Activated T-cell treated with anti-CD3 and anti-CD28 coated beads, Interleukin-2, amount 50 U/mL, for 72 hours (primary cell): ENCODE data around the gene CHURC1. TPM values are rescaled to one million over a fixed set of nuclear protein-coding genes. Genes with fewer than 3 reads are reported as not detected.

ENCODE experiments used
- ATAC-seq, 2 donors: fragments of 150-1000 bp; cut with Tn5 transposase; replicated peaks in 1 of 2; 2 replicates each; pipeline ENCODE4 v1.10.0; 2021; ENCODE audit warnings: moderate library complexity in 2 of 2, mild to moderate bottlenecking in 1 of 2
- DNase-seq, 2 donors: peaks; one replicate each; pipeline ENCODE4 v3.0.0; 2021 to 2022; ENCODE audit warnings: mixed read lengths in 1 of 2
- H3K27ac Mint-ChIP-seq: one replicate; pipeline ENCODE4 v1.8.0; 2022; ENCODE audit warnings: mild to moderate bottlenecking, moderate library complexity, mixed read lengths
- H3K27me3 Mint-ChIP-seq: one replicate; pipeline ENCODE4 v1.8.0; 2022; ENCODE audit warnings: low read depth, mixed read lengths
- H3K36me3 Mint-ChIP-seq, 2 donors: one replicate each; pipeline ENCODE4 v1.8.0; 2022; ENCODE audit warnings: mixed read lengths in 2 of 2, mild to moderate bottlenecking in 1 of 2; ENCODE audit not compliant: insufficient read depth in 2 of 2
- H3K4me1 Mint-ChIP-seq: one replicate; pipeline ENCODE4 v1.8.0; 2022; ENCODE audit warnings: low read depth, mixed read lengths
- H3K4me3 Mint-ChIP-seq, 2 donors: one replicate each; pipeline ENCODE4 v1.8.0; 2022; ENCODE audit warnings: mild to moderate bottlenecking in 2 of 2, mixed read lengths in 2 of 2, moderate library complexity in 2 of 2
- H3K9me3 Mint-ChIP-seq, 2 donors: one replicate each; pipeline ENCODE4 v1.8.0; 2022; ENCODE audit warnings: mixed read lengths in 2 of 2
- total RNA-seq, 2 donors: library from RNA; stranded (reverse); gene quantifications; one replicate each; pipeline ENCODE4 v1.2.3, GENCODE V29; 2022

The CHURC1 gene
- total RNA-seq, 2 donors from 2014 or later = 36.5 to 38.1 TPM

DNA sequence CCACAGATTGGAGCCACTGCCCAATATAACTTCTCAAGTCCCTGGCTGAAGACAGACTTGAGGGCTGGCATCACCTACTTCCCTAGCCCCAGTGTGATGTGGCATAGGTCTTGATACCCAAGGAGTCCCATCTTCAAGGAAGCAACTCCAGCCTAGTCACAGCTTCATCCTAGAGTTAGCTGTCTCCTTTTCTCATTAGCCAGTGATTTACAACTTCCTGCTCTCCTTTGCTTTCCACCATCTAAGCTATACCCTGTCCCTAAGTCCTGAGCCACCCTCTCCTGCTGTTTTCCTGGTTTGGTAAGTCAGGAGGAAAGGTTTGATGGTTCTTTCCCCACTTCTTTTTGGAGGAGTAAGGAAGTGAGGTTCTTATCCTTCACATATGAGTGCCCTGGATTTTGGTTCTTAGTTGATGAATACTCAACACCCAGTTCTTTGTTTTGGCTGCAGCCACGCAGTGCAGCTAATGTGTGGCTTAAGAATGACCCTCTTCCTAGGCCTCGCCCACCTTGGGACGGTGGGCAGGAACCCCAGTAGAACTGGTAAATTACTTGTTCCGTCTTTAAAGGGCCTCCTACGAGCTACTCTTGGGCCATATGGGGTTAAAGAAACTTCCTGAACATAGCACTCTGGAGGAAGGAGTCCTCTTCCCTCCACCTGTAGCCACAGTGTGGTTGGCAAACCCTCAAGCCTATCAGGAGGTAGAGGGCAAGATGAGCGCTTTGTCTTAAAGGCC, 32.2 kb downstream of the CHURC1 start:
- Mint-ChIP-seq H3K9me3 (no peaks in the 10 kb centered on the region), H3K27ac (no peak overlapping the region)

GRCh38 chr14:64947710-64948611, 33.7 kb downstream of the CHURC1 start:
- H3K27me3 Mint-ChIP-seq = no peaks in the 10 kb centered on the region
- ATAC-seq (no peak), DNase-seq (no peak)
- peaks cover 30% of the 10 kb centered on the region for H3K4me1 Mint-ChIP-seq
- no peak overlapping the region for H3K27ac Mint-ChIP-seq
- no peak overlapping the region for H3K4me3 Mint-ChIP-seq
- no peaks in the 10 kb centered on the region for H3K36me3 Mint-ChIP-seq
- no peaks in the 10 kb centered on the region for H3K9me3 Mint-ChIP-seq

More for the DNA sequence above, 32.2 kb downstream of the CHURC1 start:
- DNase-seq (no peak), ATAC-seq (no peak)
- Mint-ChIP-seq H3K36me3 (no peaks in the 10 kb centered on the region), H3K27me3 (no peaks in the 10 kb centered on the region), H3K4me3 (no peak overlapping the region), H3K4me1 (peaks cover 24% of the 10 kb centered on the region)

GRCh38 chr14:64948612-64949210, 34.5 kb downstream of the CHURC1 start:
- Mint-ChIP-seq H3K36me3 (no peaks in the 10 kb centered on the region), H3K9me3 (no peaks in the 10 kb centered on the region), H3K4me1 (peaks cover 27% of the 10 kb centered on the region), H3K27me3 (no peaks in the 10 kb centered on the region), H3K27ac (no peak overlapping the region), H3K4me3 (no peak overlapping the region)
- no peak for DNase-seq
- no peak for ATAC-seq

GRCh38 chr14:64950889-64951288, 36.6 kb downstream of the CHURC1 start:
- Mint-ChIP-seq H3K9me3 (no peaks in the 10 kb centered on the region), H3K4me1 (peaks cover 21% of the 10 kb centered on the region), H3K27ac (no peak overlapping the region), H3K36me3 (no peaks in the 10 kb centered on the region), H3K27me3 (no peaks in the 10 kb centered on the region), H3K4me3 (no peak overlapping the region)
- ATAC-seq (no peak), DNase-seq (no peak)

DNA sequence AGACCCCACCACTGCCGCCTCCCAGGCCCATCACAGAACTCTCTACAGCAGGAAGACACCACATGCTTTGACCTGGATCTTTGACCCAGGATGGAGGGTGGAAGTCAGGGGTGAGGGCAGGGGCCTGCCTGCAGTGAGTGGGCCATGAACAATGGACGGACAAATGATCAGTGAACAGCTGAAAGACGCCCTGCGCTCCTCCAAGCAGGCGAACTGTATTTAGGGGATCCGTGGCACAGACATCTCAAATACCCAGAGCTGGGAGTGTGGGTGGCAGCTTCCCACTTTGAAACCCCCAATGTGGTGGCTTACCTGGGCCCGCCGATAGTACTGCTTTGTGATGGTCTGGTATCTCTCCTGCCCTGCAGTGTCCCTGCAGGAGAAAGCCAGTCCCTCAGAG, 37.0 kb downstream of the CHURC1 start:
- H3K4me3 Mint-ChIP-seq = no peak overlapping the region
- H3K27me3 Mint-ChIP-seq = no peaks in the 10 kb centered on the region
- no peaks in the 10 kb centered on the region for H3K36me3 Mint-ChIP-seq
- DNase-seq (no peak), ATAC-seq (no peak)
- no peak overlapping the region for H3K27ac Mint-ChIP-seq
- peaks cover 17% of the 10 kb centered on the region for H3K4me1 Mint-ChIP-seq
- no peaks in the 10 kb centered on the region for H3K9me3 Mint-ChIP-seq

DNA sequence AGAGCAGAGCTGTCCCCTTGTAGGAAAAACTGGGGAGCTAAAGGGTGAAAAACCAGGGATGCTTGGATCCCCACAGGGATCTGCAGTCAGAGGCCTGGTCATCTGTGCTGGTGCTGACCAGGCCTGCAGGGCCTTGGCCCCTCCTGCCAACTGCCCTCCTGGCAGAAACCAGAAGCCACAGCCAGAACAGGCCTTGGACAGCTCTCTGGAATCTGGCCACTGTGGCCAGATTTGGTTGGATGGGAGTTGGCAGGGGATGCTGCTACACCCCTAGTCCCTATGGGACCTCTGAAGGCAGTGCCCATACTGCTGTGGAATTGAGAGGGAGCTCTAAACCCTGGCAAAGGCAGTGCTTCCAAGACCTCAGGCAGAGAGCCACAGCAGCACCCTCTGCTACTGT, 37.5 kb downstream of the CHURC1 start:
- no peaks in the 10 kb centered on the region for H3K9me3 Mint-ChIP-seq
- ATAC-seq = peak in 1 of 2 donors; percentile 17
- no peak for DNase-seq
- no peak overlapping the region for H3K27ac Mint-ChIP-seq
- no peaks in the 10 kb centered on the region for H3K27me3 Mint-ChIP-seq
- no peak overlapping the region for H3K4me3 Mint-ChIP-seq
- H3K4me1 Mint-ChIP-seq = peaks cover 13% of the 10 kb centered on the region
- H3K36me3 Mint-ChIP-seq = no peaks in the 10 kb centered on the region

DNA sequence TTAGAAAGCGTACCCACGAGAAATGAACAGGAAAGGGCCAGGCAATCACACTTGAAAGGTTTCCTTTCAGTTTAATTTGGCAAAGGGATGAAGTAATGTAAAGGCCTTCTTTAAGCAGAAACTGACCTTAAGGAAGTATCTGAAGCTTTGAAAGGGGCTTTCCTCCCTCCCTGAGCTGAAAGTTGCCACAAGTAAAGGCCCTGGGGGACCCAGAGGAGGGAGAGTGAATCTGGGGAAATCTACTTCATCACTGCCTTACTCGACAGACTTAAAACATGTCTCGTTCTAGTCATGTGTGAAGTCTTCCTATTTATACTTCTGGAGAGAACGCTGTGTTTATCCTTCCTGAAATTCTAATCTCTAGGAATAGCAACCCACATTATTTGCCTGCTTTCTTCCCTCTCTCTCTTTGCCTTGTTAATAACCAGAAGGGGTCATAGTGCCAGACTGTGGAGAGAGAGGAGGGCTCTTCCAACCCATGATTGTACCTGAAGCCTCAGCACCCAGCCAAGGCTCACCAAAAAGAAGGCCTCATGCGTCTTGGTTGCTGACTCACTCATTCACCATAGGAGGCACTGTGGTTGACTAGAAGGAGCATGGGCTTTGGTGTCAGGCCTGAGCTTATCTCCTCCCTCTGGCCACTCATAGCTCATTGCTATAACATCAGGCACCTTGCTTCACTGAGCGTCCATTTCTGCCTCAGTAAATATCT, 38.5 kb downstream of the CHURC1 start:
- Mint-ChIP-seq H3K27me3 (no peaks in the 10 kb centered on the region), H3K4me3 (no peak overlapping the region), H3K4me1 (peaks cover 13% of the 10 kb centered on the region), H3K27ac (no peak overlapping the region), H3K9me3 (no peaks in the 10 kb centered on the region), H3K36me3 (no peaks in the 10 kb centered on the region)
- DNase-seq (peak in 1 of 2 donors; percentile 10), ATAC-seq (peak; percentile 57 to 64)

DNA sequence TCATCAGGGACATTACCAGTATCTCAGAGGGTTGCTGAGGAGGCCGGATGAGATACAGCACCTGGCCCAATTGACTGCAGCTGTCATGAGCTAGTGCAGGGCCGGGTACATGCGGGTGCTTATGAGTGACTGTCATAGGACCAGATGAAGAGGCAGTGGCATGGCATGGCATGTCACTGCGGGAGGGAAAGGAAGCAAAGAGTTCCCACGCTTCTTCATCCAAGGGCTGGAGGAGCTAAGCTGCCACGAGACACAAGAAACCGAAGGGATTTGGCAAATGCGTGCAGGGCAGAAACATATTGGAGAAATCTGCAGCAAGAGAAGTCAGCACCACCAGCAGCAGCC, 39.0 kb downstream of the CHURC1 start:
- H3K27me3 Mint-ChIP-seq = no peaks in the 10 kb centered on the region
- H3K9me3 Mint-ChIP-seq = no peaks in the 10 kb centered on the region
- DNase-seq = no peak
- H3K4me1 Mint-ChIP-seq = peaks cover 13% of the 10 kb centered on the region
- ATAC-seq = no peak
- H3K27ac Mint-ChIP-seq = no peak overlapping the region
- no peak overlapping the region for H3K4me3 Mint-ChIP-seq
- H3K36me3 Mint-ChIP-seq = no peaks in the 10 kb centered on the region

- peaks cover 13% of the 10 kb centered on the region for H3K4me1 Mint-ChIP-seq
- ATAC-seq = no peak
- no peak for DNase-seq
- H3K27ac Mint-ChIP-seq = no peak overlapping the region
- no peaks in the 10 kb centered on the region for H3K27me3 Mint-ChIP-seq
- no peak overlapping the region for H3K4me3 Mint-ChIP-seq
- H3K36me3 Mint-ChIP-seq = no peaks in the 10 kb centered on the region
- no peaks in the 10 kb centered on the region for H3K9me3 Mint-ChIP-seq
Observed at GRCh38 chr14:64953661-64954060, 39.4 kb downstream of the CHURC1 start.

DNA sequence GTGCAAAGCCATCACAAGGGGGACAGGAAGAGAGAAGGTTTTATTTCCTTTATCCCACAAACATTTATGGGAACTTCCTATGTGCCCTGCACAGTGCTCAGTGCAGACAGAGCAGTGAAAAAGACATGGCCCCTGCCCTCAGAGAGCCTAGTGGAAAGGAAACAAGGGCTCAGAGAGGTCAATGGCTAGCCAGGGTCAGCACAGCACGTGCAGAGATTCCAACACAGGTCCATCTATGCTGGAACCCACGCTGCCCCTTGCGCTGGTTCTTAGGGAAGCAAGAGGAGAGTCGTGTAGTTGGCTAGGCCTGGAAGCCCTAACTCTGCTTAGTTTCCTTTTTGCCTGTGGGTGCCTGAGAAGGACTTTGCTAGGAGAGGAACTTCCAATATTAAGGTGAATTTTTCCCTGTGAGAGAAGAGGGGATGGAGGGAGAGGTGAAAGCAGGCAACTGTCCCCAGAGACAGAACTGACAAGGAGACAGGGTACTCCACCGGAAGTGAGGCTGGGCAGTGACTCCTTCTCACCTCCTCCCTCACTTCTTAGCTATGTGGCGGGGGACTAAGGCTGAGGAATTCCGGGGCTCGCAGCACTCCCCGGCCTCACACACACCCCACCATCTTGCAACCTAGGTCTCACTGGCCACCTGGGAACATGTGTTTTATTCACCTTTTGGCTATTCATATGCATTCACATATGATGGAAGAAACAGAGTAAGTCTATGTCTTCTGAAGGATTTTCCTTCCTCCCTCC, 40.4 kb downstream of the CHURC1 start:
- Mint-ChIP-seq H3K27me3 (no peaks in the 10 kb centered on the region), H3K27ac (no peak overlapping the region), H3K36me3 (no peaks in the 10 kb centered on the region), H3K4me3 (no peak overlapping the region), H3K9me3 (no peaks in the 10 kb centered on the region), H3K4me1 (peaks cover 13% of the 10 kb centered on the region)
- ATAC-seq (no peak), DNase-seq (no peak)

DNA sequence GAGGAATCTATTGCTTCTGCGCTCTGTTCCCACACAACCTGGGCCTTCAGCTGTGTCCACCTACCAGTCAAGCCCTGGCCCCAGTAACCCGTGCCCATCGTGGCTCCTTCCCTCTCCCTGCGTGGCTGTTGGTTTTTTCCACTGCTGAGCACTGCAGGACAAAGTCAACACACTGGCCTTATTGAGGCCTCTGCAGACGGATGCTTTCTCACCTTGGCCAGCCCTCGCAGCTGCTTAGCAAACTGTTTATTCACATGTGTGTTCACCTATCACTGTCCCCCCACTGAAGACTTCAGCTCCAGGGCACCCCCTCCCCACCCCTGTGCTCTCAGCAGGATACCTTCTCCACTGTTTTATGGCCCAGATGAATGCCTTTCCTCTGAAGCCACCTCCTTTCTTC, 41.0 kb downstream of the CHURC1 start:
- H3K27ac Mint-ChIP-seq = no peak overlapping the region
- H3K9me3 Mint-ChIP-seq = no peaks in the 10 kb centered on the region
- no peak overlapping the region for H3K4me3 Mint-ChIP-seq
- H3K27me3 Mint-ChIP-seq = no peaks in the 10 kb centered on the region
- ATAC-seq (no peak), DNase-seq (no peak)
- H3K4me1 Mint-ChIP-seq = peaks cover 18% of the 10 kb centered on the region
- no peaks in the 10 kb centered on the region for H3K36me3 Mint-ChIP-seq

DNA sequence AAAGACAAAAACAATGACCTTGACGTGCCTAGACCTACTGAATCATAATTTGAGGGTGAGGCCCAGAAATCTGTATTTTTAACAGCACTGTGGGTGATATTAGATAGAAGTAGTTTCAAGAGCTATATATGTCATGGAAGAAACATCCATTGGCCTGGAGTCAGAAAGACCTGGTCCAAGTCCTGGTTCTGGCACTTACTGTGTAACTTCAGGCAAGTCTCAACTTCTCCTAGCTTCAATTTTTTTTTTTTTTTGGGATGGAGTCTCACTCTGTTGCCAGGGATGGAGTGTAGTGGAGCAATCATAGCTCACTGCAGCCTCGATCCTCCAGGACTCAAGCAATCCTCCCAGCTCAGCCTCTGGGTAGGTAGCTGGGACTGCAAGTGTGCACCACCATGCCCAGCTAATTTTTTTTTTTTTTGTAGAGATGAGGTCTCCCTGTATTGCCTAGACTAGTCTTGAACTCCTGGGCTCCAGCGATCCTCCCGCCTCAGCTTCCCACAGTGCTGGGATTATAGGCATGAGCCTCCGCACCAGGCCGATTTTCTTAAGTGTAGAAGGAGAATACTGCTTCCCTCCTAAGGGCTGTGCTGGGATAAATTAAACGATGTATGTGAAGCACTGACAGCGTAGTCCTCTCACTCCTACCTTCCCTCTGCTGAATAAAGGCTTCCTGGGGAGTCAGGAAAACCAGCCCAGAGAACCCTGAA, 42.6 kb downstream of the CHURC1 start:
- no peak for DNase-seq
- no peak overlapping the region for H3K27ac Mint-ChIP-seq

More for the DNA sequence above, 42.6 kb downstream of the CHURC1 start:
- no peak overlapping the region for H3K4me3 Mint-ChIP-seq
- H3K9me3 Mint-ChIP-seq = no peaks in the 10 kb centered on the region
- no peak for ATAC-seq
- peaks cover 21% of the 10 kb centered on the region for H3K4me1 Mint-ChIP-seq
- H3K36me3 Mint-ChIP-seq = no peaks in the 10 kb centered on the region
- H3K27me3 Mint-ChIP-seq = no peaks in the 10 kb centered on the region
